ENCODE data around the gene PRKD2.

The PRKD2 gene

GRCh38 chr19:46660008-46660517 is 56.9 kb downstream of the PRKD2 start:
- no peak for DNase-seq

- no peak for DNase-seq
These were observed 57.5 kb downstream of the PRKD2 start for GRCh38 chr19:46659151-46660007.

DNA sequence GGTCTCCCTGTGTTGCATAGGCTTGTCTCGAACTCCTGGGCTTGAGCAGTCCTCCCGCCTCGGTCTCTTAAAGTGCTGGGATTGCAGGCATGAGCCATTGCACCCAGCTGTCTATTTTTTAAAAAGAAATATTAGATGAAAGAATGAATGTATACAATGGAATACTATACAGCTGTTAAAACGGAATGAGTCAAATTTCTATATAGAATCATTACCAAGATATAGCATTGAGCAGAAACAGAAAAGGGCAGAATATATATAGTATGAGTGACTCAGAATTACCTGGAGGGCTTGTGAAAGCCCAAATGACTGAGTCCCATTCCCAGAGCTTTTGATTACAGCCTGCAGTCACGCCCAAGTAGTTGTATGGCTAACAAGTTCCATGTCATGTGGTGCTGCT is 60.4 kb downstream of the PRKD2 start:
- no peak for DNase-seq

DNA sequence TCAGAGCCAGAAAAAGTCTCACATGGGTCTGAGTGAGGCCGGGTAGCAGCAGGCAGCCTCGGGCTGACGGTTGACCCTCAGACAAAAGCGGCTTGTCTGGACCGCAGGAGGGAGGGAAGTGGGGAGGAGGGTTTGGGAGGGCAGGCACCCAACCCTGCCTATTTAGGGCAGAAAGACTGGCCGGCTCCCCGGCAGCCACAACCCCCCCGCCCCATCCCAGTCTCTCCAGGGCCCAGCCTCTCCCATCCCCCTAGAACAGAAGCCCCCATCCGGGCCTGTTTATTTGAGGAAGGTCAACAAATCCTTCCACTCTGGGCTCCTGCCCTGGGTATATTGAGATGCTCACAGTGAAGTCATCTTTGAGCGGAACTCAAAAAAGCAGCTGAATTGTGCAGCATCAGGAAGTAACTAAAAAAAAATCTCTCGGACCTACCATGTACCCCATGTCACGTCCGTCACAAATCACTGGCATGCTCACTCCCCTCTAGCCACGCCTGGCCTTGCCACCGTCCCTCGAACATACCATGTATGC is 62.2 kb downstream of the PRKD2 start:
- DNase-seq: no peak

DNA sequence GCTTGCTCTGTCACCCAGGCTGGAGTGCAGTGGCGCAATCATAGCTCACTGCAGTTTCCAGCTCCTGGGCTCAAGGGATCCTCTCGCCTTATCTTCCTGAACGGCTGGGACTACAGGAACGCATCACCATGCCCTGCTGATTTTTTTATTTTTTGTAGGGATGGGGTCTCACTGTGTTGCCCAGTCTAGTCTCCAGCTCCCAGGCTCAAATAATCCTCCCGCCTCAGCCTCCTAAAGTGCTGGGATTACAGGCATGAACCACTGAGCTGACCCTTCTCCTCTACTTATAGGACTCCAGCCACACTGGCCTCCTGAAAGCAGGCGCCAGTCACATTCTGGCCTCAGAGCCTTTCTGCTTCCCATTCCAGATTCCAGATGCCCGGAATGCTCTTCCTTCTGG is 66.5 kb downstream of the PRKD2 start:
- DNase-seq: no peak

- DNase-seq: no peak
These were observed 67.7 kb downstream of the PRKD2 start for GRCh38 chr19:46648961-46649960.

DNA sequence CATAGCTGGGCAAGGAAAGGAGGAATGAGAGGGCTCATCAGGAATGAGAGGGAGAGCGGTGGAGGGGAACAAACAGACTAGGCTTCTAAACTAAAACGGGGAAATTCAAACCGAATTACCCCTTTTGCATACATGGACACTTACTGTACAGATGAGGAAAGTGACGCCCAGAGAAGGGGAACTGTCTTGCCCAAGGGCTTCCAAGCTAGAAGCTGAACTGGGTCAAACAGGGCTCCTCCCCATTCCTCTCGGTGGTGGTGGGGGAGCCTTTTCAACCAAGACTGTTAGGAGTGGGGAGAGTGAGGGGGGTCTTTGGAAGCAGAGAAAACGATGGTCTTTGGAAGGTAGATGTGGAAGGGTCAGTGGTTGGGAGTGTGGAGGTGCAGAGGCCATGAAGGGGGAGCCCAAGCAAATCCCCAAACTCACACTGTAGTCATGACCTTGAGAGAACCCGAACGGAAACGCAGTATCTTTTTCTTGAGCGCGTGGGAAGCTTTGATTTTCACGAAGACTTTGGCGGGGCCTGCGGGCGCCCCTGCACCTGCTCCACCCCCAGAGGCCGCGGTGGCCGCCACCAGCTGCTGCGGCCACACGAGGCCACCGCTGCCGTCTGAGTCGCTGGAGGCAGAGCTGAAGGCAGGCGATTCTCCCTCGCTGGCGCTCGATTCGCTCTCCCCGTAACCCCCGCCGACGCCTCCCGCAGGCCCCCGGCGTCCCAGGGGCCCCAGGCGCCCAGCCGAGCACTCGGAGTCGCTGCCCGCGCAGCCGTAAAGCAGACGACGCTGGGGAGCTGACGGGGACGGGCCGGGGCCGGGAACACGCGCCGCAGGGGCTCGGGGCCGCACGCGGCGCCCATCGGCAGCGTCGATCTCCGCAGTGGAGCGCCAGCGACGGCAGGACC is 68.6 kb downstream of the PRKD2 start:
- DNase-seq: no peak

DNA sequence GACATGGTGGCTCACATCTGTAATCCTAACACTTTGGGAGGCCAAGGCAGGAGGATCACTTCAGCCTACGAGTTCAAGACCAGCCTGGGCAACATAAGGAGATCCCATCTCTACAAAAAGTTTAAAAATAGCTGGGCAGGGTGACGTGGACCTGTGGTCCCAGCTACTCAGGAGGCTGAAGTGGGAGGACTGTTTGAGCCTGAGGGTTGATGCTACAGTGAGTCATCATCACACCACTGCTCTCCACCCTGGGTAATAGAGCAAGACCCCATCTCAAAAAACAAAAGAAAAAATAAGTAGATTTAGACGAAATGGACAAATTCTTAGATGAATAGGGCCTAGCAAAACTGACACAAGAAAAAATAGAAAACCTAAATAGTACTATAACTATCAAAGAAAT is 70.5 kb downstream of the PRKD2 start:
- no peak for DNase-seq

- no peak for DNase-seq
These were observed 72.2 kb downstream of the PRKD2 start for GRCh38 chr19:46644720-46645119.

GRCh38 chr19:46640656-46641055 is 76.3 kb downstream of the PRKD2 start:
- DNase-seq: no peak

- DNase-seq: no peak
These were observed 77.3 kb downstream of the PRKD2 start for GRCh38 chr19:46639358-46640182.

DNA sequence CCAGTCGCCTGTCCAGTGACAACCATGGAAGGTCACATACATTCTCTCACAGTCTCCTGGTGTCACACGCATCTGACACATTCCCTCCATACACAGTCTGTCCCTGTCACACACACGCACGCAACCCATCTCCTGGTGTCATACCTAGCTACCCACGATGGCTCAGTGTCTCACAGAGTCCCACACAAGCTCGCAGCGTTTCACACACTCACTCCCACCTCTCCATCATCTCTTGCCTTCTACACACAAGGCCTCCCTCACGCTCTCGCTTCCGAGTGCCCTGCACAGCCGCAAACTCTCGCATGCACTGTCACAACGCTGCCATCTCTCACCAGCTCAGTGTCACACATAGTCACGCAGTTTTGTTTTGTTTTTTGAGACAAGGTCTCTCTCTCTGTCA is 79.7 kb downstream of the PRKD2 start:
- no peak for DNase-seq

DNA sequence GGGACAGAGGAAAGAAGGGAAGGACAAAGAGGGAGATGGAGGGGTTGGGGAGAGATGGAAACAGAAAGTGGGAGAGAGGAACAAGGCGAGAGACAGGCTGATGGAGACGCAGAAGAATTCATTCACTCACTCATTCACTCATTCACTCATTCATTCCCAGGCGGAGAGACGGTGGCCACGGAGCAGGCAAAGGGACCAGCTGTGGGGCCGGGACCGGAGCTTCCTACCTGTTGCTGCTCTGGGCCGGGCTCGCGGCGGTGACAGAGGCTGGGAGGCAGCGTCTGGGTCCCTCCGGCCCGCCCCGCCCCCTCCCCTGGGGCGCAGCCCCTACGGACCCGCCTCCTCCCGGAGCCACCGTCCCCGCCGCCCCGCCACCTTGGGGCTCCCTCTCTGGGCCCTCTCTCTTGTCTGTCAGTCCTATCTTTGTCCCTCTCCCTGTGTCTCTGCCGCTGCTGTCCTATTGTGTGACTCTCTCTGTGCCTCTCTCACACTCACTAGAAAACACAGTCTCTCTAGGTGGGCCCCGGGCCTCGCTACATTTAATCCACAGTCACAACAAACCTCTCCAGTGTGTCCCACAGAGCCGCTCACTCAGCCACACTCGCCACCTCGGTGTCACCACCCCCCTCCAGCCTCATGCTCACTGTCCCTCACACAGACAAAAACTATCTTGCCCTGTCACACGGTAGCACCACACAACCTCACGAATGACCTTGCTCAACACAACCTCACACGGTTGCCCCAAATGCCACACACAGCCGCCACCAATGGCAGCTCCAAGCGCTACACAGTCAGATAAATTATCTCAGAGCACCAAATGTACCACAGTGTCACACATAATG is 80.8 kb downstream of the PRKD2 start, which contains the start of gene GNG8:
TSS of gene GNG8 (minus strand) at position 283 of the 842 bp plus-strand sequence. CDS start 1,520 bp downstream, outside the sequence.
- DNase-seq: no peak

DNA sequence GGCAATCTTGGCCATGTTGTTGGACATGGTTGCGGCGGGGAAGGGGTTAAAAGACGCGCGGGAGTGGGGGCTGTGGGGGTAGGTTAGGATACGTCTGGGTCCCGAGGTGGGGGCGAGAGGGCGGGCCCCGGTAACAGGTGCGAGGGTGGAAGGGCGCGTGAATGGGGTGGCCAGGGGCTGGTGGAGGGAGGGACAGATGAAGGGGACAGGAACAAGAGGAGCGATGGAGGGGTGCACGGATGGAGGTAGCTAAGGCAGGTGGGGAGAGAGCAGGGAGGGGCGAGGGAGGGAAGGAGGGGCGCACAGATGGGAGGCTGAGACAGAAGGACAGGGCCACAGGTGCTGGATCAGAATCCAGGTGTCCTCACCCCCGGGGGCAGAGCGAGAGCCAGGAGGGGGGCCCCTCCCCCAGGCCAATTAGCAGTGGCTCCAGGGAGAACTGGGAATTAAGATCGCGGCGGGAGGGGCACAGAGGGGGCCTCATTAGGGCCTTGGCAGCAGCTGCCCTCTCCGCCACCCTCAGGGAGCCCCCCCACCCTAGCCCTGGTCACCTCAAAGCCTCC is 82.2 kb downstream of the PRKD2 start:
- peak; percentile 34 for DNase-seq

DNA sequence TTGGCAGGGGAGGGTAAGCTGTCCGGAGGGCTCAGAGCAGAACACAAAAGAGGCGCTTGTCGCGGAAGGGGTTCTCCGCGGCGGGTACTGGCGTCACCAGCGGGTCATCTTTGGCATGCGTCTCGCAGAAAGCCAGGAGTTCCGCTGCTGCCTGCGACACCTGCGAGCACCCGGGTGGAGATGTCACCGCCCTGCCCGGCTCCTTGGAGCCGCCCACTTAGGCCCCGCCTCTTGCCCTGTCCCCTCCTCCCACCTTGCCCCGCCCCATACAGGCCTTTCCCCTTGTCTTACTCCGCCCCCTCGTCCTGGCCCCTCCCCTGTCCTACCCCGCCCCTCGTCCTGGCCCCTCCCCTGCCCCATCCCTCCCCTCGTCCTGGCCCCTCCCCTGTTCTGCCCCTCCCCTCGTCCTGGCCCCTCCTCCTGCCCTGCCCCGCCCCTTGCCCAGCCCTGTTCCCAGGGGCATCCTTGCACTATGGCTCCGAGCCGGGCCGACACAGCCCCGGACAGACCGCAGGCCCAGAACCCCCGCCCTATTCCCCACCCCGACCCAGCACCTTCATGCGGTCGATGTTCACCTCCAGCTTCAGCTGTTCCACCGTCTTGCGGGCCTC is 82.8 kb downstream of the PRKD2 start:
- DNase-seq: no peak

GRCh38 chr19:46633130-46633529 is 83.8 kb downstream of the PRKD2 start:
- DNase-seq: no peak

GRCh38 chr19:46631481-46631880 is 85.4 kb downstream of the PRKD2 start:
- no peak for DNase-seq

DNA sequence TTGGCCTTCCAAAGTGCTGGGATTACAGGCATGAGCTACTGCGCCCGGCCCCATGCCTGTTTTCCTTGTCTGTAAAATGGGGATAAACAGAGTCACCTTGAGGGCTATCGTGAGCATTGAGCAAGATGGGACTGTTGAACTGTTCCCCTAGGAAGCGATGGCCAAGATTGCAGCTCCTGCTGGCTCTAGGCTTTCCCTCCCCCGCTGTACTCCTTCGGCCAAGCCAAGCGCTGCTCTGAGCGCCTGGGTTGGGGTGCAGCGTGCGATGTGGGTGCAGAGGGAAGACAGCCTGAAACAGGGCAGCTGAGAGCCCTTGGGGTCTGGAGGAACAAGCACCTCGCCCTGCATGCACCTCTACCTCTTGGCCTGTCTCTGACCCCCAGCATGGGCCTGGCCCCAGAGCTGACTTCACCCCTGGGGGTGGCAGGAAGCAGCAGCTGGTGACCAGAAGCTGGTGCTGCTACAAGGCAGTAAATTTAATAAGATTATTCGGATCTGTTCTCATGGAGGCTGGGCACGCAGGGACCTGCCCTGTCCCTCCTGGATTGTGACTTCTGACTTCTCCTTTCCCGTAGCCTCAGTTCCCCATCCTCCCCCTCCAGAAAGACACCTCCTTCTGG is 86.2 kb downstream of the PRKD2 start:
- DNase-seq: no peak

- no peak for DNase-seq
These were observed 87.3 kb downstream of the PRKD2 start for GRCh38 chr19:46629546-46630025.

Measured in NCI-H1436 treated with DMSO at 0.1 percent for 48 hours (cell line).